Liver (tissue), 3 donors: ENCODE data around the gene MEGF11.

Experiments used
- EGR1 ChIP-seq, 2 donors: IDR thresholded peaks; 2 replicates each; pipeline ENCODE4 v1.6.1; 2016 to 2018; ENCODE audit warnings: antibody characterized with exemption in 2 of 2, low read depth in 2 of 2
- FOXA1 ChIP-seq: IDR thresholded peaks from 2 replicates; pipeline ENCODE4 v1.6.1; 2016; ENCODE audit warnings: antibody characterized with exemption
- FOXA2 ChIP-seq: IDR thresholded peaks from 2 replicates; pipeline ENCODE4 v1.6.1; 2016; ENCODE audit warnings: antibody characterized with exemption
- GABPA ChIP-seq, 2 donors: IDR thresholded peaks in 1 of 2; conservative IDR thresholded peaks in 1 of 2; 2 replicates each; pipeline ENCODE4 v1.6.1; 2016; ENCODE audit warnings: antibody characterized with exemption in 2 of 2, mild to moderate bottlenecking in 1 of 2, moderate library complexity in 1 of 2
- JUND ChIP-seq, 2 donors: IDR thresholded peaks; 2 replicates each; pipeline ENCODE4 v1.6.1; 2016; ENCODE audit warnings: antibody characterized with exemption in 2 of 2
- RAD21 ChIP-seq, 2 donors: IDR thresholded peaks; 2 replicates each; pipeline ENCODE4 v1.6.1; 2016; ENCODE audit warnings: antibody characterized with exemption in 2 of 2, mild to moderate bottlenecking in 2 of 2
- SP1 ChIP-seq: IDR thresholded peaks from 2 replicates; pipeline ENCODE4 v1.6.1; 2018; ENCODE audit warnings: antibody characterized with exemption, mild to moderate bottlenecking
- TAF1 ChIP-seq: conservative IDR thresholded peaks from 2 replicates; pipeline ENCODE4 v1.6.1; 2016; ENCODE audit warnings: antibody characterized with exemption, mild to moderate bottlenecking
- YY1 ChIP-seq: IDR thresholded peaks from 2 replicates; pipeline ENCODE4 v1.6.1; 2016; ENCODE audit warnings: antibody characterized with exemption, mild to moderate bottlenecking
- TF ChIP-seq, protein P1 (sequence below): fragments of 150-350 bp; IDR thresholded peaks from 2 replicates; pipeline ENCODE4 v1.5.1; 2017; ENCODE audit warnings: improper control_type of control experiment, low read depth, low read length; ENCODE audit not compliant: missing input control
- TF ChIP-seq, protein P2 (sequence below): IDR thresholded peaks from 2 replicates; pipeline ENCODE4 v1.6.1; 2016; ENCODE audit warnings: antibody characterized with exemption
- TF ChIP-seq, protein P3 (sequence below): IDR thresholded peaks from 2 replicates; pipeline ENCODE4 v1.6.1; 2016; ENCODE audit warnings: antibody characterized with exemption
- TF ChIP-seq, protein P4 (sequence below): IDR thresholded peaks from 2 replicates; pipeline ENCODE4 v1.6.1; 2016; ENCODE audit warnings: antibody characterized with exemption, mild to moderate bottlenecking
- donor health status: healthy.
- donor health status: healthy.

DNA sequence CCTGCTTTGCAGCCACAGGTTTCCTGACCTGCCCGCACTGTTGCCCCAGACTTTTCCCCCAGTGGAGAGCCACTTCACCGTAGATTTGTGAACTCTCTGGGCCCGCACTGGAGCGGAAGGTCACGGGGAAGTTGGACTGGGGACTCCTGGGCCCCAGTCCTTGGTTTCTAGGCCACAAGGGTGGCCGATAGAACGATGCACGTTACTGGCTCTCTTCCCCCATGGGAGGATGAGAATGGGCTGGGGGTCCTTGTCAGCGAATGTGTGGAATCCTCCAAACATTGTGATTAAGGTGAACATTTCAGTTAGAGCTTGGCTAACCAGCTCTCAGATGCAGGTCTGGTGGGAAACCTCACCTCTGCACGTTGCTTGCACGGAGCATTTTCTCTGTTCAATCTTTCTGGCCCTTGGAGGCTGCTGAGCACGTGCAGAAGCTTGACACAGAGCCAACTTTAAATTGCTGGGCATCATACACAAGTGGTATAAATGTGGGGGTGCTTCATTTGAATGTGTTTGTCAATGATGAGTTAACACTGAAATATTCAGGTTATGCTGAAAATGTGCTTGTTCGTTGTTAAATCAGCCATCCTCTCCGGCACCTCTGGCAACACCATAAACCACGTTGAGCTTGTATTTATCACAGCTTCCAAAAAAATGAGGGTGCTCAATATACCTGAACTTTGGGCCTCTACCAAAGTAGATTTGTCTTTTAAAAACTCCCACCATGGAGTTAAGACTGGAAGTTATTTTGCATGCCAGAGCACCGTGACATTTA is 40.8 kb upstream of the MEGF11 start:
- no peak for TF ChIP-seq YY1
- TF ChIP-seq, protein P1, sequence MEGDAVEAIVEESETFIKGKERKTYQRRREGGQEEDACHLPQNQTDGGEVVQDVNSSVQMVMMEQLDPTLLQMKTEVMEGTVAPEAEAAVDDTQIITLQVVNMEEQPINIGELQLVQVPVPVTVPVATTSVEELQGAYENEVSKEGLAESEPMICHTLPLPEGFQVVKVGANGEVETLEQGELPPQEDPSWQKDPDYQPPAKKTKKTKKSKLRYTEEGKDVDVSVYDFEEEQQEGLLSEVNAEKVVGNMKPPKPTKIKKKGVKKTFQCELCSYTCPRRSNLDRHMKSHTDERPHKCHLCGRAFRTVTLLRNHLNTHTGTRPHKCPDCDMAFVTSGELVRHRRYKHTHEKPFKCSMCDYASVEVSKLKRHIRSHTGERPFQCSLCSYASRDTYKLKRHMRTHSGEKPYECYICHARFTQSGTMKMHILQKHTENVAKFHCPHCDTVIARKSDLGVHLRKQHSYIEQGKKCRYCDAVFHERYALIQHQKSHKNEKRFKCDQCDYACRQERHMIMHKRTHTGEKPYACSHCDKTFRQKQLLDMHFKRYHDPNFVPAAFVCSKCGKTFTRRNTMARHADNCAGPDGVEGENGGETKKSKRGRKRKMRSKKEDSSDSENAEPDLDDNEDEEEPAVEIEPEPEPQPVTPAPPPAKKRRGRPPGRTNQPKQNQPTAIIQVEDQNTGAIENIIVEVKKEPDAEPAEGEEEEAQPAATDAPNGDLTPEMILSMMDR: no peak
- TF ChIP-seq RAD21 (IDR thresholded peaks at IDR 0.05): no peak
- TF ChIP-seq EGR1 (IDR thresholded peaks at IDR 0.05; ENCODE audit: low read depth in 2 of 2): no peak
- TF ChIP-seq, protein P2, sequence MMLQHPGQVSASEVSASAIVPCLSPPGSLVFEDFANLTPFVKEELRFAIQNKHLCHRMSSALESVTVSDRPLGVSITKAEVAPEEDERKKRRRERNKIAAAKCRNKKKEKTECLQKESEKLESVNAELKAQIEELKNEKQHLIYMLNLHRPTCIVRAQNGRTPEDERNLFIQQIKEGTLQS: no peak
- TF ChIP-seq, protein P3, sequence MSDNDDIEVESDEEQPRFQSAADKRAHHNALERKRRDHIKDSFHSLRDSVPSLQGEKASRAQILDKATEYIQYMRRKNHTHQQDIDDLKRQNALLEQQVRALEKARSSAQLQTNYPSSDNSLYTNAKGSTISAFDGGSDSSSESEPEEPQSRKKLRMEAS: no peak
- no peak for TF ChIP-seq SP1
- TF ChIP-seq GABPA (IDR thresholded peaks at IDR 0.05 in 1 of 2, conservative IDR thresholded peaks at IDR 0.05 in 1 of 2): no peak
- TF ChIP-seq, protein P4, sequence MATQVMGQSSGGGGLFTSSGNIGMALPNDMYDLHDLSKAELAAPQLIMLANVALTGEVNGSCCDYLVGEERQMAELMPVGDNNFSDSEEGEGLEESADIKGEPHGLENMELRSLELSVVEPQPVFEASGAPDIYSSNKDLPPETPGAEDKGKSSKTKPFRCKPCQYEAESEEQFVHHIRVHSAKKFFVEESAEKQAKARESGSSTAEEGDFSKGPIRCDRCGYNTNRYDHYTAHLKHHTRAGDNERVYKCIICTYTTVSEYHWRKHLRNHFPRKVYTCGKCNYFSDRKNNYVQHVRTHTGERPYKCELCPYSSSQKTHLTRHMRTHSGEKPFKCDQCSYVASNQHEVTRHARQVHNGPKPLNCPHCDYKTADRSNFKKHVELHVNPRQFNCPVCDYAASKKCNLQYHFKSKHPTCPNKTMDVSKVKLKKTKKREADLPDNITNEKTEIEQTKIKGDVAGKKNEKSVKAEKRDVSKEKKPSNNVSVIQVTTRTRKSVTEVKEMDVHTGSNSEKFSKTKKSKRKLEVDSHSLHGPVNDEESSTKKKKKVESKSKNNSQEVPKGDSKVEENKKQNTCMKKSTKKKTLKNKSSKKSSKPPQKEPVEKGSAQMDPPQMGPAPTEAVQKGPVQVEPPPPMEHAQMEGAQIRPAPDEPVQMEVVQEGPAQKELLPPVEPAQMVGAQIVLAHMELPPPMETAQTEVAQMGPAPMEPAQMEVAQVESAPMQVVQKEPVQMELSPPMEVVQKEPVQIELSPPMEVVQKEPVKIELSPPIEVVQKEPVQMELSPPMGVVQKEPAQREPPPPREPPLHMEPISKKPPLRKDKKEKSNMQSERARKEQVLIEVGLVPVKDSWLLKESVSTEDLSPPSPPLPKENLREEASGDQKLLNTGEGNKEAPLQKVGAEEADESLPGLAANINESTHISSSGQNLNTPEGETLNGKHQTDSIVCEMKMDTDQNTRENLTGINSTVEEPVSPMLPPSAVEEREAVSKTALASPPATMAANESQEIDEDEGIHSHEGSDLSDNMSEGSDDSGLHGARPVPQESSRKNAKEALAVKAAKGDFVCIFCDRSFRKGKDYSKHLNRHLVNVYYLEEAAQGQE: no peak
- TF ChIP-seq TAF1: no peak
- TF ChIP-seq FOXA2: no peak
- no peak for TF ChIP-seq JUND (IDR thresholded peaks at IDR 0.05)
- no peak for TF ChIP-seq FOXA1
